ENCODE data around the gene LRRC8C. TPM values are rescaled to one million over a fixed set of nuclear protein-coding genes. Genes with fewer than 3 reads are reported as not detected.

LRRC8C gene
- total and polyA plus RNA-seq, 8 donors, result 8.3 to 11.6 (median 9.2) TPM

GRCh38 chr1:89633800-89634625 is 1.1 kb downstream of the LRRC8C start:
- H3K27ac ChIP-seq, result peak overlapping the region; percentile 87 to 91
- H3K27me3 ChIP-seq, result no peaks in the 10 kb centered on the region
- TF ChIP-seq, protein P1, sequence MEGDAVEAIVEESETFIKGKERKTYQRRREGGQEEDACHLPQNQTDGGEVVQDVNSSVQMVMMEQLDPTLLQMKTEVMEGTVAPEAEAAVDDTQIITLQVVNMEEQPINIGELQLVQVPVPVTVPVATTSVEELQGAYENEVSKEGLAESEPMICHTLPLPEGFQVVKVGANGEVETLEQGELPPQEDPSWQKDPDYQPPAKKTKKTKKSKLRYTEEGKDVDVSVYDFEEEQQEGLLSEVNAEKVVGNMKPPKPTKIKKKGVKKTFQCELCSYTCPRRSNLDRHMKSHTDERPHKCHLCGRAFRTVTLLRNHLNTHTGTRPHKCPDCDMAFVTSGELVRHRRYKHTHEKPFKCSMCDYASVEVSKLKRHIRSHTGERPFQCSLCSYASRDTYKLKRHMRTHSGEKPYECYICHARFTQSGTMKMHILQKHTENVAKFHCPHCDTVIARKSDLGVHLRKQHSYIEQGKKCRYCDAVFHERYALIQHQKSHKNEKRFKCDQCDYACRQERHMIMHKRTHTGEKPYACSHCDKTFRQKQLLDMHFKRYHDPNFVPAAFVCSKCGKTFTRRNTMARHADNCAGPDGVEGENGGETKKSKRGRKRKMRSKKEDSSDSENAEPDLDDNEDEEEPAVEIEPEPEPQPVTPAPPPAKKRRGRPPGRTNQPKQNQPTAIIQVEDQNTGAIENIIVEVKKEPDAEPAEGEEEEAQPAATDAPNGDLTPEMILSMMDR (IDR thresholded peaks at IDR 0.05), result no peak
- intact Hi-C loops (cut with DNase I), result loop anchor here in 1 of 2 donors (5.0 kb wide), 2 partner anchors 128 to 353 kb away; no protein-coding TSS in a partner anchor
- peak overlapping the region; percentile 90 to 96 for H3K4me3 ChIP-seq
- DNase-seq (peak in 3 of 4 donors; percentile 14 to 34 (median 19)), ATAC-seq (peak; percentile 22)
- H3K9me3 ChIP-seq, result no peaks in the 10 kb centered on the region
- H3K36me3 ChIP-seq, result no peaks in the 10 kb centered on the region
- peaks cover 5 to 52% of the 10 kb centered on the region in 2 donors for H3K4me1 ChIP-seq

DNA sequence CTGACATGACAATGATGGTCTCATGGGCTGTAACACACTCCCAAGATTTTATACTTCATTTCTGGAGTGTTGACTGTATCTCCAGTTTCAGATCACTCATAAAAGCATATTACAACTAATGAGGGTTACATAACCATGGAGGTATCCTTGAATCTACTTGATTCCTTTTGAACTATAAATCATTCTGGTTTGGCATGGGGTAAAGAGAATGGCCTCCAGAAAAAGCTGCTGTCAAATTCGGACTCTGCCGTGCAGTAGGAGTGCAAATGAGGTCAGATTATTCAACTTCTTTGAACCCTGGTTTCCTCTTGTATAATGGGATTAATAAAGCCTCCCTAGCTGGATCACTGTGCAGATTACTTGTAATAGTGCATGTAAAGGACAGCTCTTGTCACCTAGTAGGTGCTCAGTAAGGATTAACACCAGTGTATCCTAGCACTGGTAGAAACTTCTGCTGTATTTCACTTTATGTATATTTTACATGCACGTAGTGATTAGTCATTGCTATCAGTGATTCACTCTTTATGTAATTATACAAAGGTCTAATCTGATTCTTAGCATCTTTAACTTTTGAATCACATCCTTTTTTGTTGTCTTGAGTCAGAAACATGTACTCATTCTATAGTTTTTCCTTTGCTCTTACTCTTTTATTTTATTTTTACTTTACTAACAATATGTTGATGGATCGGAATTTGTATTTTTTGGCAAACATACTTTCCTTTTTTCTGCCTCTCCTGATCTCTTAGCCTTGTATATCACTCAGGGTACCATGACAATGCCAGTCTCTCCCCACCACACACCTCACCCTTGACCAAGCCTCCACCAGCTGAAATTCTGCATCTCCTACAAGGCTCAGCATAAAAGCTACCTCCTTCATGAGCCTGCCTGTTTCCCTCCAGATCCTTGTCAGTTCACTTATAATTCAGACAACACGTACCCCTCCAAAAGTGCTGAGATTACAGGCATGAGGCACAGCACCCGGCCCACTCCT is 3.2 kb downstream of the LRRC8C start:
- DNase-seq, result no peak
- Histone ChIP-seq H3K4me3 (no peak overlapping the region), H3K27me3 (no peaks in the 10 kb centered on the region), H3K27ac (peak overlapping the region in 1 of 2 donors; percentile 1), H3K4me1 (peaks cover 5 to 66% of the 10 kb centered on the region in 2 donors), H3K36me3 (no peaks in the 10 kb centered on the region), H3K9me3 (no peaks in the 10 kb centered on the region)
- no peak for ATAC-seq
- TF ChIP-seq, protein P1 (IDR thresholded peaks at IDR 0.05), result no peak
- intact Hi-C loops (cut with DNase I), result no loop called here

GRCh38 chr1:89637496-89637895 is 4.6 kb downstream of the LRRC8C start:
- TF ChIP-seq, protein P1 (IDR thresholded peaks at IDR 0.05), result no peak
- no peaks in the 10 kb centered on the region for H3K36me3 ChIP-seq
- H3K9me3 ChIP-seq, result no peaks in the 10 kb centered on the region
- DNase-seq (no peak), ATAC-seq (no peak)
- peaks cover 0 to 58% of the 10 kb centered on the region in 2 donors for H3K4me1 ChIP-seq
- no peak overlapping the region for H3K4me3 ChIP-seq
- H3K27ac ChIP-seq, result no peak overlapping the region
- intact Hi-C loops (cut with DNase I), result no loop called here
- no peaks in the 10 kb centered on the region for H3K27me3 ChIP-seq

DNA sequence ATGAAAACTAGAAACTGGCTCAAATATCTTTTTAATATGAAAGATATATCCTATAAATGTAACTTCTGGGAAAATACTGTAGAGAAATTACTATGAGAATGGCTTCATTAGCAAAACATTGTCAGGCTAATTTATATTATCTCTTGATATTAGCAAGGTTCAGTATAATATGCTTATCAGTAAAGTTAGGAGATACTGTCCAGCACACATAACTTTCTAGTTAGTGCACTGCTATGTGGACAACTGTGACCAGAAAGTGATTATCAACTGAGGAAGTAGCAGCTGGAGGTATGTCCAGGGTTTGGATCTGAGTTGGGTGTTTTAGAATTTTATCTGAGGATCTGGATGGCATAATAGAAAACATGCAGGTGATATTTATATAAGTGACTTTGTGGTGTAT is 7.5 kb downstream of the LRRC8C start:
- TF ChIP-seq, protein P1 (IDR thresholded peaks at IDR 0.05), result no peak
- no peaks in the 10 kb centered on the region for H3K27me3 ChIP-seq
- no peak for DNase-seq
- no peaks in the 10 kb centered on the region for H3K36me3 ChIP-seq
- ATAC-seq, result no peak
- peaks cover 0 to under 1% of the 10 kb centered on the region in 2 donors for H3K9me3 ChIP-seq
- no peak overlapping the region for H3K4me3 ChIP-seq
- H3K4me1 ChIP-seq, result peaks cover 0 to 36% of the 10 kb centered on the region in 2 donors
- H3K27ac ChIP-seq, result no peak overlapping the region
- intact Hi-C loops (cut with DNase I), result no loop called here
